ENCODE measurements around the gene TUSC2. TPM values are rescaled to one million over a fixed set of nuclear protein-coding genes. Genes with fewer than 3 reads are reported as not detected.
"Not testable (repeated sequence)": the region's sequence is repeated elsewhere in the genome, so short reads cannot be mapped to it uniquely, and the experiment has no call there.

TUSC2 gene
- total RNA-seq, 1 experiment from 2014 or later, result 15.2 TPM

- no TSS peak for BruUV-seq (replicated peaks)
- Histone ChIP-seq H3K36me3 (ENCODE audit: insufficient read depth, low read length, poor library complexity, severe bottlenecking) (no peaks in the 10 kb centered on the region), H3K9me3 (ENCODE audit: low read depth, low read length, poor library complexity, severe bottlenecking) (no peaks in the 10 kb centered on the region), H3K4me1 (ENCODE audit: insufficient read depth, low read length, poor library complexity, severe bottlenecking) (peaks cover under 1% of the 10 kb centered on the region), H3K27me3 (replicated peaks; ENCODE audit: insufficient read depth, low read depth, low read length, poor library complexity) (no peaks in the 10 kb centered on the region), H3K27ac (ENCODE audit: low read depth, low read length, poor library complexity, severe bottlenecking) (no peak overlapping the region), H3K4me3 (ENCODE audit: low read depth, low read length, poor library complexity, severe bottlenecking) (no peak overlapping the region)
- ChIA-PET CTCF (no interaction called here), POLR2A (ENCODE audit: low non-redundant PET) (no interaction called here)
- TF ChIP-seq EZH2 (IDR thresholded peaks at IDR 0.05; ENCODE audit: borderline replicate concordance, low read depth, low read length, poor library complexity, severe bottlenecking), result no peak
- no peak for TF ChIP-seq CTCF (conservative IDR thresholded peaks at IDR 0.05; ENCODE audit: low read depth, low read length)
- no peak for DNase-seq (ENCODE audit: low spot score)
- intact Hi-C loops (cut with micrococcal nuclease; ENCODE audit: unreplicated experiment), result no loop called here
Observed at GRCh38 chr3:50316657-50317242, 11.3 kb downstream of the TUSC2 start.

- TF ChIP-seq EZH2 (IDR thresholded peaks at IDR 0.05; ENCODE audit: borderline replicate concordance, low read depth, low read length, poor library complexity, severe bottlenecking) (no peak), CTCF (conservative IDR thresholded peaks at IDR 0.05; ENCODE audit: low read depth, low read length) (no peak)
- Histone ChIP-seq H3K4me3 (ENCODE audit: low read depth, low read length, poor library complexity, severe bottlenecking) (no peak overlapping the region), H3K36me3 (ENCODE audit: insufficient read depth, low read length, poor library complexity, severe bottlenecking) (no peaks in the 10 kb centered on the region), H3K4me1 (ENCODE audit: insufficient read depth, low read length, poor library complexity, severe bottlenecking) (no peaks in the 10 kb centered on the region), H3K9me3 (ENCODE audit: low read depth, low read length, poor library complexity, severe bottlenecking) (no peaks in the 10 kb centered on the region), H3K27ac (ENCODE audit: low read depth, low read length, poor library complexity, severe bottlenecking) (no peak overlapping the region), H3K27me3 (replicated peaks; ENCODE audit: insufficient read depth, low read depth, low read length, poor library complexity) (no peaks in the 10 kb centered on the region)
- intact Hi-C loops (cut with micrococcal nuclease; ENCODE audit: unreplicated experiment), result no loop called here
- POLR2A ChIA-PET (ENCODE audit: low non-redundant PET), result no interaction called here
- BruUV-seq (replicated peaks), result no TSS peak
- no peak for DNase-seq (ENCODE audit: low spot score)
- CTCF ChIA-PET, result no interaction called here
Observed at GRCh38 chr3:50314816-50315215, 13.2 kb downstream of the TUSC2 start.

GRCh38 chr3:50314342-50314741, 13.7 kb downstream of the TUSC2 start:
- CTCF ChIA-PET, result no interaction called here
- no peaks in the 10 kb centered on the region for H3K4me1 ChIP-seq (ENCODE audit: insufficient read depth, low read length, poor library complexity, severe bottlenecking)

GRCh38 chr3:50312041-50312440, 16.0 kb downstream of the TUSC2 start:
- POLR2A ChIA-PET (ENCODE audit: low non-redundant PET); intact Hi-C loops (cut with micrococcal nuclease; ENCODE audit: unreplicated experiment); H3K9me3 ChIP-seq (ENCODE audit: low read depth, low read length, poor library complexity, severe bottlenecking); DNase-seq (ENCODE audit: low spot score); H3K4me3 ChIP-seq (ENCODE audit: low read depth, low read length, poor library complexity, severe bottlenecking); H3K36me3 ChIP-seq (ENCODE audit: insufficient read depth, low read length, poor library complexity, severe bottlenecking); H3K4me1 ChIP-seq (ENCODE audit: insufficient read depth, low read length, poor library complexity, severe bottlenecking); H3K27ac ChIP-seq (ENCODE audit: low read depth, low read length, poor library complexity, severe bottlenecking); H3K27me3 ChIP-seq (replicated peaks; ENCODE audit: insufficient read depth, low read depth, low read length, poor library complexity); CTCF ChIA-PET; BruUV-seq (replicated peaks): not testable (repeated sequence)

More at GRCh38 chr3:50314342-50314741, 13.7 kb downstream of the TUSC2 start:
- no TSS peak for BruUV-seq (replicated peaks)
- intact Hi-C loops (cut with micrococcal nuclease; ENCODE audit: unreplicated experiment), result no loop called here
- Histone ChIP-seq H3K4me3 (ENCODE audit: low read depth, low read length, poor library complexity, severe bottlenecking) (no peak overlapping the region), H3K9me3 (ENCODE audit: low read depth, low read length, poor library complexity, severe bottlenecking) (no peaks in the 10 kb centered on the region), H3K36me3 (ENCODE audit: insufficient read depth, low read length, poor library complexity, severe bottlenecking) (no peaks in the 10 kb centered on the region), H3K27ac (ENCODE audit: low read depth, low read length, poor library complexity, severe bottlenecking) (no peak overlapping the region), H3K27me3 (replicated peaks; ENCODE audit: insufficient read depth, low read depth, low read length, poor library complexity) (no peaks in the 10 kb centered on the region)
- no peak for DNase-seq (ENCODE audit: low spot score)
- TF ChIP-seq EZH2 (IDR thresholded peaks at IDR 0.05; ENCODE audit: borderline replicate concordance, low read depth, low read length, poor library complexity, severe bottlenecking) (no peak), CTCF (conservative IDR thresholded peaks at IDR 0.05; ENCODE audit: low read depth, low read length) (no peak)
- POLR2A ChIA-PET (ENCODE audit: low non-redundant PET), result no interaction called here
